GM21717 (cell line): ENCODE measurements around the gene CST4.
"Not testable (repeated sequence)": the region's sequence is repeated elsewhere in the genome, so short reads cannot be mapped to it uniquely, and the experiment has no call there.

Source experiments
- ATAC-seq: cut with Tn5 transposase; IDR thresholded peaks from one replicate; pipeline ENCODE4 v1.9.1; 2021; ENCODE audit warnings: mild to moderate bottlenecking, moderate library complexity; ENCODE audit not compliant: unreplicated experiment

The CST4 gene

GRCh38 chr20:23663180-23663579, 25.7 kb downstream of the CST4 start:
- no peak for ATAC-seq

- ATAC-seq = no peak
These were observed 26.5 kb downstream of the CST4 start for GRCh38 chr20:23662276-23662870.

GRCh38 chr20:23661002-23661429, 27.8 kb downstream of the CST4 start:
- no peak for ATAC-seq

- ATAC-seq = no peak
These were observed 28.6 kb downstream of the CST4 start for GRCh38 chr20:23659989-23660837.

- ATAC-seq = not testable (repeated sequence)
These were observed 29.2 kb downstream of the CST4 start for GRCh38 chr20:23659610-23659988.

- ATAC-seq = no peak
These were observed 29.7 kb downstream of the CST4 start for GRCh38 chr20:23658989-23659609.

GRCh38 chr20:23658336-23658735, 30.5 kb downstream of the CST4 start:
- ATAC-seq = no peak

- no peak for ATAC-seq
These were observed 31.6 kb downstream of the CST4 start for GRCh38 chr20:23657202-23657601.

GRCh38 chr20:23656372-23656771, 32.5 kb downstream of the CST4 start:
- ATAC-seq = no peak

GRCh38 chr20:23655491-23656211, 33.2 kb downstream of the CST4 start:
- no peak for ATAC-seq

- ATAC-seq = no peak
These were observed 34.1 kb downstream of the CST4 start for GRCh38 chr20:23654717-23655116.

- no peak for ATAC-seq
These were observed 34.8 kb downstream of the CST4 start for GRCh38 chr20:23654000-23654399.

- ATAC-seq = no peak
These were observed 35.4 kb downstream of the CST4 start for GRCh38 chr20:23653400-23653938.

- no peak for ATAC-seq
These were observed 35.9 kb downstream of the CST4 start for GRCh38 chr20:23652926-23653325.

GRCh38 chr20:23652371-23652770, 36.5 kb downstream of the CST4 start:
- no peak for ATAC-seq

- no peak for ATAC-seq
These were observed 37.7 kb downstream of the CST4 start for GRCh38 chr20:23651117-23651516.

- no peak for ATAC-seq
These were observed 38.9 kb downstream of the CST4 start for GRCh38 chr20:23649830-23650417.

- ATAC-seq = no peak
These were observed 39.6 kb downstream of the CST4 start for GRCh38 chr20:23649242-23649641.

- ATAC-seq = no peak
These were observed 41.5 kb downstream of the CST4 start for GRCh38 chr20:23647346-23647745.

GRCh38 chr20:23646106-23646873, 42.5 kb downstream of the CST4 start:
- ATAC-seq = no peak
